ENCODE data around the gene BCL11B. TPM values are rescaled to one million over a fixed set of nuclear protein-coding genes. Genes with fewer than 3 reads are reported as not detected.

Gene BCL11B
- total RNA-seq, 1 experiment from 2014 or later = 0.24 TPM

GRCh38 chr14:99286761-99287160 is 14.8 kb upstream of the BCL11B start:
- no TSS peak for BruUV-seq (replicated peaks)
- H3K9me3 Mint-ChIP-seq (ENCODE audit: low read depth, unreplicated experiment) = no peaks in the 10 kb centered on the region
- H3K27me3 Mint-ChIP-seq (ENCODE audit: unreplicated experiment) = peaks cover 27% of the 10 kb centered on the region
- no peak overlapping the region for H3K4me3 Mint-ChIP-seq (ENCODE audit: low read depth, unreplicated experiment)
- no peak overlapping the region for H3K27ac Mint-ChIP-seq (ENCODE audit: unreplicated experiment)
- H3K36me3 Mint-ChIP-seq (ENCODE audit: insufficient read depth, unreplicated experiment) = no peaks in the 10 kb centered on the region
- no peak for TF ChIP-seq CTCF (IDR thresholded peaks at IDR 0.05; ENCODE audit: unreplicated experiment)
- DNase-seq = no peak
- no peaks in the 10 kb centered on the region for H3K4me1 Mint-ChIP-seq (ENCODE audit: low read depth, unreplicated experiment)
- CTCF ChIA-PET = interaction anchor here (0.6 kb wide), 1 partner anchor 12 kb away, joined by 11 read pairs; no protein-coding TSS in a partner anchor
- intact Hi-C loops (cut with micrococcal nuclease; ENCODE audit: unreplicated experiment) = no loop called here

- H3K4me3 Mint-ChIP-seq (ENCODE audit: low read depth, unreplicated experiment) = no peak overlapping the region
- intact Hi-C loops (cut with micrococcal nuclease; ENCODE audit: unreplicated experiment) = no loop called here
- no TSS peak for BruUV-seq (replicated peaks)
Observed at GRCh38 chr14:99284254-99285004, 12.4 kb upstream of the BCL11B start.

GRCh38 chr14:99282261-99283050 is 10.5 kb upstream of the BCL11B start:
- BruUV-seq (replicated peaks) = no TSS peak
- Mint-ChIP-seq H3K27me3 (ENCODE audit: unreplicated experiment) (peaks cover 41% of the 10 kb centered on the region), H3K4me1 (ENCODE audit: low read depth, unreplicated experiment) (no peaks in the 10 kb centered on the region), H3K36me3 (ENCODE audit: insufficient read depth, unreplicated experiment) (no peaks in the 10 kb centered on the region), H3K4me3 (ENCODE audit: low read depth, unreplicated experiment) (no peak overlapping the region), H3K27ac (ENCODE audit: unreplicated experiment) (no peak overlapping the region), H3K9me3 (ENCODE audit: low read depth, unreplicated experiment) (no peaks in the 10 kb centered on the region)
- no peak for DNase-seq
- CTCF ChIA-PET = no interaction called here
- intact Hi-C loops (cut with micrococcal nuclease; ENCODE audit: unreplicated experiment) = no loop called here
- no peak for TF ChIP-seq CTCF (IDR thresholded peaks at IDR 0.05; ENCODE audit: unreplicated experiment)

More at GRCh38 chr14:99284254-99285004, 12.4 kb upstream of the BCL11B start:
- CTCF ChIA-PET = no interaction called here
- Mint-ChIP-seq H3K4me1 (ENCODE audit: low read depth, unreplicated experiment) (no peaks in the 10 kb centered on the region), H3K36me3 (ENCODE audit: insufficient read depth, unreplicated experiment) (no peaks in the 10 kb centered on the region), H3K9me3 (ENCODE audit: low read depth, unreplicated experiment) (no peaks in the 10 kb centered on the region), H3K27ac (ENCODE audit: unreplicated experiment) (no peak overlapping the region), H3K27me3 (ENCODE audit: unreplicated experiment) (peaks cover 25% of the 10 kb centered on the region)
- TF ChIP-seq CTCF (IDR thresholded peaks at IDR 0.05; ENCODE audit: unreplicated experiment) = no peak
- DNase-seq = no peak

- CTCF ChIA-PET = no interaction called here
- no peaks in the 10 kb centered on the region for H3K36me3 Mint-ChIP-seq (ENCODE audit: insufficient read depth, unreplicated experiment)
- no peak overlapping the region for H3K27ac Mint-ChIP-seq (ENCODE audit: unreplicated experiment)
- no peak overlapping the region for H3K4me3 Mint-ChIP-seq (ENCODE audit: low read depth, unreplicated experiment)
- no peaks in the 10 kb centered on the region for H3K9me3 Mint-ChIP-seq (ENCODE audit: low read depth, unreplicated experiment)
- no TSS peak for BruUV-seq (replicated peaks)
- no peak for DNase-seq
- intact Hi-C loops (cut with micrococcal nuclease; ENCODE audit: unreplicated experiment) = no loop called here
- no peak for TF ChIP-seq CTCF (IDR thresholded peaks at IDR 0.05; ENCODE audit: unreplicated experiment)
- H3K27me3 Mint-ChIP-seq (ENCODE audit: unreplicated experiment) = peaks cover 52% of the 10 kb centered on the region
- H3K4me1 Mint-ChIP-seq (ENCODE audit: low read depth, unreplicated experiment) = no peaks in the 10 kb centered on the region
Observed at GRCh38 chr14:99281396-99281795, 9.4 kb upstream of the BCL11B start.
